H1 (cell line): ENCODE data around the gene PCNX3. TPM values are rescaled to one million over a fixed set of nuclear protein-coding genes. Genes with fewer than 3 reads are reported as not detected.

Source experiments
- CHD7 ChIP-seq: fragments of 300-600 bp; sonication (generic); IDR thresholded peaks from 2 replicates; pipeline ENCODE4 v1.7.1; 2012; ENCODE audit warnings: low read length, moderate library complexity, mild to moderate bottlenecking, inconsistent platforms; ENCODE audit not compliant: insufficient replicate concordance
- CTBP2 ChIP-seq: IDR thresholded peaks from 2 replicates; pipeline ENCODE4 v1.7.0; 2011; ENCODE audit warnings: borderline replicate concordance, mild to moderate bottlenecking, moderate library complexity, mixed read lengths, low read length; ENCODE audit not compliant: insufficient read depth, insufficient read length
- CTCF ChIP-seq, 3 experiments: IDR thresholded peaks; 1 replicate in 2 of 3; 2 replicates in 1 of 3; pipeline versions ENCODE4 v1.5.1 to v1.6.1; 2011; ENCODE audit warnings: low read length in 3 of 3, mild to moderate bottlenecking in 3 of 3, inconsistent platforms in 2 of 3, low read depth in 1 of 3, moderate library complexity in 1 of 3; ENCODE audit not compliant: insufficient read depth in 1 of 3; ENCODE audit errors: control extremely low read depth in 1 of 3
- RAD21 ChIP-seq, 2 experiments: IDR thresholded peaks in 1 of 2; conservative IDR thresholded peaks in 1 of 2; 2 replicates each; pipeline ENCODE4 v1.6.1; 2011; ENCODE audit warnings: low read depth in 2 of 2, low read length in 2 of 2, improper control_type of control experiment in 1 of 2, inconsistent platforms in 1 of 2, mild to moderate bottlenecking in 1 of 2, moderate library complexity in 1 of 2
- SP1 ChIP-seq: IDR thresholded peaks from 2 replicates; pipeline ENCODE4 v1.6.1; 2011; ENCODE audit warnings: low read depth, low read length
- polyA plus RNA-seq, 7 experiments: library from polyadenylated mRNA; depleted of rRNA in 3 of 7; stranded (reverse) in 5 of 7; unstranded in 2 of 7; fragments of >200 nt in 5 of 7; fragments of 200-250 nt in 2 of 7; gene quantifications; 1 replicate in 5 of 7; 2 replicates in 1 of 7; 4 replicates in 1 of 7; pipeline versions ENCODE4 v1.2.1 to v1.2.3, GENCODE V29; 2011 to 2013; ENCODE audit warnings: missing spikeins in 2 of 7, mixed read lengths in 2 of 7
- total RNA-seq: library from RNA; stranded (reverse); fragmentation: NEBNext Ultra II Directional; extraction: Animal tissue kit (Norgen Biotek cat#: 25700); gene quantifications from 2 replicates; pipeline ENCODE4 v1.2.1, GENCODE V29; 2021

The PCNX3 gene
- total and polyA plus RNA-seq, 2 of the 8 experiments (the other 6 are each of a cell fraction or from before 2014, with no cell fraction given) = 27.2 to 38.8 TPM

GRCh38 chr11:65586676-65587075 lies 28.9 kb upstream of the PCNX3 start (continued):
- TF ChIP-seq CTCF (IDR thresholded peaks at IDR 0.05; ENCODE audit: control extremely low read depth in 1 of 3, insufficient read depth in 1 of 3, low read depth in 1 of 3, low read length in 3 of 3) (no peak), SP1 (no peak), CTBP2 (no peak), CHD7 (no peak), RAD21 (IDR thresholded peaks at IDR 0.05 in 1 of 2, conservative IDR thresholded peaks at IDR 0.05 in 1 of 2; ENCODE audit: low read depth in 2 of 2, low read length in 2 of 2) (no peak)
